ENCODE data around the gene THAP9.

The THAP9 gene

GRCh38 chr4:82965763-82966162 is 65.2 kb downstream of the THAP9 start:
- no peak for DNase-seq

- DNase-seq: no peak
Observed at GRCh38 chr4:82968972-82969371, 68.4 kb downstream of the THAP9 start.

- DNase-seq: no peak
Observed at GRCh38 chr4:82969414-82969813, 68.9 kb downstream of the THAP9 start.
